Renal cortex interstitium (tissue), 11 donors: ENCODE results near the gene C1QTNF12. TPM values are rescaled to one million over a fixed set of nuclear protein-coding genes. Genes with fewer than 3 reads are reported as not detected.

Experiments
- DNase-seq, 11 donors: peaks; one replicate each; pipeline ENCODE4 v3.0.0-alpha.2; 2013; ENCODE audit warnings: low read depth in 9 of 11, low spot score in 4 of 11; ENCODE audit errors: extremely low read depth in 1 of 11
- polyA plus RNA-seq, 3 donors: library from polyadenylated mRNA; unstranded; fragments of 120-200 nt; gene quantifications; one replicate each; pipeline ENCODE4 v1.2.1, GENCODE V29; 2013; ENCODE audit not compliant: insufficient read length in 3 of 3

The C1QTNF12 gene
- polyA plus RNA-seq, 3 donors: 7.5 to 17.4 (median 12.2) TPM

DNA sequence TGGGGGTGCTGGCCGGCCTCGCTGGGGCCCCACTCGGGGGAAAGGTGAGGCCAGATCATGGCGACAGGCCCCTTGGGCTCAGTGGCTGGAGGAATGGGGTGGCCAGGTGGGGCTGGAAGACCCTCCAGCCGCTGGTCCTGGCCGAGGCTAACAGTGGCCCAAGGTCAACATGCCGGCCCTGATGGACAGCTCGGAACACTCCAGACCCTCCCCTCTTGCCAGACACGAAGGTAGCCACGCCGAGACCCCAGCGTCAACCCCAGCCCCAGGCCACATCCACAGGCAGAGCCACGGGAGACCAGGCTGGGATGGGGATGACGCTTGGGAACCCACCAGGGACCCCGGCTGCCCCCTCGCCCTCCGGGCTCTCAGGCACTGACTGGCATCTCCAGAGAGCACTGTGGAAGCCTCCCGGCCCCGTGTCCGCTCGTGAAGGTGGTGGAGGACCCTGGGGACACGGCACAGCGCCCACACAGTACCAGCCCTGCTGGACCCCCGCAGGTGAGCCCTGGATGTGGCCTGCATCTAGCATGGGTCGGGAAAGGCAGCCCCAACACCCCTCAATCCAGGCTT is 905 bp upstream of the C1QTNF12 start:
- DNase-seq: no peak

DNA sequence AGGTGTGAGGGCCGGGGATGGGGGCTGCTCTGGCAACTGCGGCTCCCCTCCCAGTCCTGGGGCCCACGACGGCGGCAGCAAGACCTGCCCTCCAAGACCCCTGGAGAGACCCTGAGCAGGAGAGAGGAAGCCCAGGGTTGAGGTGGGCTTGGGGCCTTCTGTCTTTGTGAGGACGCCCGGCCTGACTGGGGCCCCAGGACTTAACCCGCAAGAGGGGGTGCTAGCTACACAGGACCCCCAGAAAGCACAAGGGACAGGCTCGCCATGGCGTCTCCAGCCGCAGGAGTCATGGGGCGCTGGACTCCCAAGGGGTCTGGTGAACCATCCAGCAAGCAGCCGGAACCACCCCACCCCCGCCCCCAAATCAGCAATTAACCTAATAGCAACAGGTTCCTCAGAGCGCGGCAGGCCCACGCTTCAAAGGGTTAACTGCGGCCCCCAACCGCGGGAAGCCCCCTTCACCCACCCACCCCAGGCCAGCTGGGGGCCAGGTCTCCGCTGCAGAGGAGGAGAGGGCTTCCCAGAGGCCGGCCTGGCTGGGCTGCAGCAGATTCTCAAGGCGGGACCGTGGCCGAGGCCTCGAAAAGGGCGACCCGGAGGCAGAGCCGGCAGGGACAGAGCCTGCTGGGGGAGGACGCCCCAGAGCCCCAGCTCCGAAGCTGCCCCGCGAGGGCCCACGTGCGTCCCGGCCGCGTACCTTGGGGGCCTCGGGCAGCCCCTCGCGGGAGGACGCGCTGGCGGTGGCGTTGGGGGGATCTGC is 525 bp downstream of the C1QTNF12 start:
- DNase-seq: no peak

DNA sequence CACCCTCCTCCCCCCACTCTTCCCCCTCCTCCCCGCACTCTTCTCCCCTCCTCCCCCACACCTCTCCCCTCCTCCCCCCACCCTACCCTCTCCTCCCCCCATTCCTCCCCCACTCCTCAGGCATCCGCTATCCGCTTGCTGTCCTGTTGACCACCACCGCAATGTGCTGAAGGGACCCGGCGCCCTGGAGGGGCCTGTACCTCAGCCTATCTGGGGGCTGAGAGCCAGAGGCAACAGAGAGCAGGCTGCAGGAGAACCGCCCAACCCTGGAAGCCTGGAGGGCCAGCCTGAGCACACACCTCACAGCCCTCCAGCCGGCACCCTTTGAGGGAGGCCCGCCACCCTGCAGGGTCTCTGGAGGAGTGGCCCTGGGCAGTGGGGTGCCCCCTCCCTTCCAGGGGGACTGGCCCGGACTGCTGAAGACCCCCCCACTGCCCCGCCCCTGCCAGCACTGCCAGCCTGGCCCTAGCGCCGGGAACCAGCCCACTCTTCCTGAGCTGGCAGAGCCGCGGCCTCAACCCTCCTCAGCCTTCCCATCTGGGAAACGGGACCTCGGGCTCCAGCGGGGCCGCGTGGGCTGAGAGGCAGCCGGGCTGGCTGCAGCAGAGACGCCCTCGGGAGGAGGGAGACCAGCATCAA is 1.2 kb downstream of the C1QTNF12 start:
- no peak for DNase-seq

DNA sequence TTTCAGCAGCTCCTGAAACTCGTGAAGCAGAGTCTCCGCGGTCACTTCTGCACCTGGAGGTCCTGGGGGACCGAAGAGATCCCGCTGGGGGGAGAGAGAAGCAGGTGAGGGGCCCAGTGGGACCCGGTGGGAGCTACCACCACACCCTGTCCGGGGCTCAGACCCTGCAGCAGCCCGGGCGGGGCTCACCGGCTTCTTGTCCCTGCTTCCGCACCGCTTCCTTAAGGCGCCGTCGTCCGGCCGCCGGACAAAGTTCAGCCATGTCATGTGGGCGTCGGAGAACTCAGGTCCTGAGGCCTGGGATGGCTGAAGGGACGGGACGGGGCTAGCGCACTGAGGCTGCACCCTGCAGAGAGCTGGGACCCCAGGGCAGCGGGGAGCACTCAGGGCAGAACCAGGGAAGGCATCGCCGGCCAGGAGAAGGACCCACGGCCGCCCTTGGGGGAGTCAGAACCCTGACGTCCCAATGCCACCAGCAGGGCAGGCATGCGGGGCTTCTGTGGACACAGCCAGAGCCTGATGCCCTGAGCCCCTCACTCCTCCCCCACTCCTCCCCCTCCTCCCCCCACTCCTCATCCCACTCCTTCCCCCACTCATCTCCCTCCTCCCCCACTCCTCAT is 2.2 kb downstream of the C1QTNF12 start:
- DNase-seq: no peak

DNA sequence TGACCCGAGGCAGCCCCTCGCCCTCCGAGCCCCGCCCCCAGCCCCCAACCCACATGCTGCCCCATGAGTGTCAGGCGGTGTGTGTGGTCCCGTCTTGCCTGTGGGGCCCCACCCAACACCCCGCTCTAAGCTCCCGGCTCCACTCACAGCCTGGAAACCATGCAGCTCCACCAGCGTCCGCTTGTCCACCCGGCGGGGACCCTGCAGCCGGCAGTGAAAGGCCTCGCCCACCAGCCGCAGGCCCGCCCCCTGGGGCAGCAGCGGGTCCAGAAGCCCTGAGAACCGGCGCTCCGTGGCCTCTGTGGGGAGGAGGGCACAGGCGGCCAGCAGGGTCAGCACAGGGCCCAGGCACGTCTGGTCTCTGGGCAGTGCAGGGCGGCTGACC is 2.7 kb downstream of the C1QTNF12 start:
- DNase-seq: no peak

DNA sequence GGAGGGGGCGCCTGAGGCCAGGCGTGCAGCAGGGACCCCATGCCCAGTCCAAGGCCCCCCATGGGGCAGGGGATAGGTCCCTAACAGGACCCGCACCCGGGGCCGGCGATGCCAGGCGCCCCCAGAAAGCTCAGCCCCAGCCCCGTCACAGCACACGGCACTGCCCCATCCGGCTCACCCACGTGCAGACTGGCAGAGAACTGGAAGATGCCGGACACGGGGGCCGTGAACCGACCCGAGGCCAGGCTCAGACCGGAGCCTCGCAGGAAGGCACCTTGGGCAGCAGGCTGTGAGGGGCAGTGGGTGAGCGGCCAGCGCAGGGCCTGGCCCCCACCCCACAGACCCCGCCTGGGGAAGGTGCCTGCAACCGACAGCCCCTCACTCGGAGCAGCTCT is 3.3 kb downstream of the C1QTNF12 start:
- DNase-seq: no peak

DNA sequence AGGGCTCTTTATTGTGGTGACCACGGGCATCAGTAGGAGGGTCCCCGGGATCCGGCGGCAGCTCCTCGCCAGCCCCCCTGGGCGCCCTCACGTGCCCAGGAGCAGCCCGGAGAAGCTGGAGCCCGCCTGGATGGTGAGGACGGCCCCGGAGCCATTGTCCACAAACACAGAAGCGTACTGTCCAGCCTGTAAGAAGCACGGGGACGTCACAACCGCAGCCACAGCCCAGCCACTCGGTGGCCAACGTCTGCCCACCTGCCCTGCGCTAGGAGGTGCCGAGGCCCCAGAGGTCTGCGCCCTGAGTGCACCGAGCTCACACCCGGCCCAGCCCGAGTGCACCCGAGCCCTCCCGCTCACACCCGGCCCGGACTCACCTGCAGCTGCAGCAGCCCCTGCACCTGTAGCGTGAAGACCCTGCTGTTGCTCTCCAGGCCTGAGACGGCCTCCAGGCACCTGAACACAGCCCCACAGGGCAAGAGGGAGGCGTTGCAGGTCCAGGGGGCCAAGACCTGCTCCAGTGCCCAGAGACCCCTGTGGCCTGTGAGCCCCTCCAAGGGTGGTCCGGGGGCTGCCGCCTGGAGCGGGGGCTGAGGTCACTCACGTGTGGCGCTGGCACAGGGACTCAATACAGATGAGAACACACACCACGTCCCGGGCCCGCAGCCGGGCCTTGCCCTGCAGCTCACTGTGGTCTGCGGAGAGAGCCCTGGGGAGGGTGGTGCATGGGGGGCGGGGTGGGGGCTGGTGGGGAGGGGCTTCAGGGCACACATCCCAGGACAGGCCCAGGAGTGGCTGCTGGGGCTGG is 3.9 kb downstream of the C1QTNF12 start:
- DNase-seq: no peak

DNA sequence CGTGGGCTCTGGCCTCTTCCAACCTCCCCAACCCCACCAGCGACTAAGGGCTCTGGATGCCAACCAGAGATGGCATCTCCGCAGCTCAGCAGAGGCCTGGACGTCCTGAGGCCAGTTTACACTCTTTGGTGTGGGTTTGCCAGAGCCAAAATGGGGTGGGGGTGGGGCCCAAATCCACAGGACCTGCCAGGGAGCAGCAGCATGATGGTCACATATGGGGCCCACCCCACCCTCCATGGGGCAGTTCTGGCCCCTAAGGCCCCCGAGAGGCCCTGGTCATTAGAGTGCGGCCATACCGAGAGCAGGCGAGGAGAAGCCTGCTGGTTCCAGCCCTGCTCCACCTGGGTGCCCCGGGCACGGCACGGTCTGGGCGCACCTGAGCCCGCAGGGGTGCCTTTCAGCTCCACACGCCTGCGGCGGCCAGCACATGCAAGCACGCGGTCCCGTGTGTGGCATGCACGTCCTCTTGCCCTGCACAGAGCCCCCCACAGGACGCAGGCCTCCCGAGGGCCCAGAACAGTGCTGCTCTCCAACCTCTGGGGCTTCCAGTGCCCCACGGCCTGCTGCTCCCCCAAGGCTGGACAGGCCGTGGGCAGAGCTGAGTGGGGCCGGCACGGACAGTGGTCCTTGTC is 4.8 kb downstream of the C1QTNF12 start:
- DNase-seq: no peak

DNA sequence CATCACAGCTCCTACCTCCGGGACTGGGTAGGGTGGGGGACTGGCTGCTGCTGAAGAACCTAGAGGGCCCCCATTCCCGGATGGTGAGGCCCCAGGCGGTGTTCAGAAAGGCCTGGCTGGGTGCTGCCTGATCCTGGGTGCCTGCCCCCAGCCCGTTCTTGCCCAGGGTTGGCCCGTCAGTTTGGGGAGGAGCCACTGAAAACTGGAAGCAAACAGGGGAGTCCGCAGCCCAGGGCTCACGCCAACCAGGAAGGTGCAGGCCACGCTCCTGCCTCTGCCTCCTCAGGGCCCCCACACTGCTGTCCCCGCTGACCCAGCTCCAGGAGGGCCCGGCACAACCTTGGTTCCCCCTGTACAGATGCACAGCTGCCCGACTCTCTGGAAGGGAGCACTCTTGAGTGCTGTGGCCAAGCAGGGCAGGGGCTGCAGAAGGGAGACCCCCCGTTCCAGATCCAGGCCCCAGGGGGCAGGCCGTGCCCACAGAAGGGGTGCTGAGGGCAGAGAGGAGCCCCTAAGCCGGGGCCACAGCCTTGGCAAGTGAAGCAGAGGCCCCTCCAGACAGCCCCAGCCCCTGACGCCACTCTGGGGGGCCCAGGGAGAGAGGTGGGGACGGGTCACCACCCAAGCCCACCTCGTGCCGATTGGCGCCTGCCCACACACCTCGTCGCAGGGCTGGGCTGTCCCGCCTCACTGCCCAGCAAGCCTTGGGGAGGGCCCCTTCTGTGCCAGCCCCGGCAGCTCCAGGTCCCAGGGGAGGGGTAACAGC is 5.5 kb downstream of the C1QTNF12 start:
- no peak for DNase-seq

DNA sequence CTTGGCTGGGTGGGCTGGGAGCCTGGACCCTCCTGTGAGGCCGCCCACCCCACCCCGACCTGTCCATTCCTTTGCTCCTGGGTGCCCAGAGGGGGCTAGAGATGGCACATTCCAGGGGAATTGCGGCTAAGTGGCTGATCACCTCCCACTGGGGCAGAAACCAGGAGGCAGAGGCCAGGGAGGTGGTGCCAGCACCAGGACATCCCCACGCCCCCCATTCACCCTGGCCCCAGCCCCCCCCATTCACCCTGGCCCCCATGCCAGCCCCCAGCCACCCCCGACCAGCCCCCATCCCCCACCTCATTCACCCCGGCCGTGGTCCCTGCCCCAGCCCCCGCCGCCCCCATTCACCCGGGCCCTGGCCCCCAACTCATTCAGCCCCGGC is 6.2 kb downstream of the C1QTNF12 start:
- DNase-seq: no peak

DNA sequence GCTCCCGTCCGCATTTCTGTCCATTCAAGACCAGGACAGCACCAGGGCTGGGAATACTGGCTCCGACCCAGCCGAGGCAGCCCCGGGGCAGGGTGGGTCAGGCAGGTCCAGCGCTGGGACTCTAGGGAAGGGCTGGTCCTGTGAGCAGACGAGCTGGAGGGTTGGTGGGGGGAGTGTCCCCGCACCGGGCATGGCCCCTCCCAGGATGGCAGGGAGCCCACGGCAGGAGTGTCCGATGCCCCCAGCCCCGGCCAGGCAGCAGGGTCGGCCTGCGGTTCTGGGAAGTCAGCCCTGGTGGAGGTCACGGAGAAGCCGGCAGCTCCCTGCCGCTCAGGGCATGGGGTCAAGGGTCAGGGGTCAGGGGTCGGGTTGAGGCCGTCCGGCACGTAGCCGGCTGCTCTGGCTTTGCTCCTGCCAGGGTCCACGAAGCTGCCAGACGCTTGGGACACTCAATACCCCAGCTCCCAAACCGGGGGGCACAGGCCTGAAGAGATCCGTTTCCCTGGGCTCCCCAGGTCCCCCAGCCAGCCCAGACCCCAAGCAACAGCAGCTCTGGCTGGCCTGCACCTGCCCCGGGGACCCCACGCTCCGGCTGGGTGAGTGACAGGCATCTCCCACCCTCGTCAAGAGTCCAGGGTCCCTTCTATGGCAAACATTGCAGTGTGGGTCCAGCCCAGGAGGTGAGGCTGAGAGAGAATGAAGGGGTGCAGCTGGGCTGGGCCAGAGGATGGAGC is 6.7 kb downstream of the C1QTNF12 start:
- DNase-seq: no peak

DNA sequence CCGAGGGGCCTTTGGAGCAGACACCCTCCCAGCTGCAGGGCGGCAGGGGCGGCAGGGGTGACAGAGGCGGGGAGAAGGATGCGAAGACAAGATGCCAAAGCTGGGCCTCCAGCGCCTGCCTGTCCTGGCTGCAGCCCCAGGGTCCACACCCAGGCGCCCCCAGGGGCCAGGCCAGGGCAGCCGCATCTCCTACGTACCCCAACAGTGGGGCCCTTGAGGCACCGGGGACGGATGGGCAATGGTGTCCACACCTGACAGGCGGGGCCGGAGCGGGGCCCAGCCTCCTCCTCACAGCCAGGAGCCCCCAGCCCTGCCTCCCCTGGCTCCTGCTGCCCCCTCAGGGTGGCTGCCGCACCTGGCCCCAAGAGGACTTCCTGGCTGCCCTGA is 7.3 kb downstream of the C1QTNF12 start:
- DNase-seq: no peak

DNA sequence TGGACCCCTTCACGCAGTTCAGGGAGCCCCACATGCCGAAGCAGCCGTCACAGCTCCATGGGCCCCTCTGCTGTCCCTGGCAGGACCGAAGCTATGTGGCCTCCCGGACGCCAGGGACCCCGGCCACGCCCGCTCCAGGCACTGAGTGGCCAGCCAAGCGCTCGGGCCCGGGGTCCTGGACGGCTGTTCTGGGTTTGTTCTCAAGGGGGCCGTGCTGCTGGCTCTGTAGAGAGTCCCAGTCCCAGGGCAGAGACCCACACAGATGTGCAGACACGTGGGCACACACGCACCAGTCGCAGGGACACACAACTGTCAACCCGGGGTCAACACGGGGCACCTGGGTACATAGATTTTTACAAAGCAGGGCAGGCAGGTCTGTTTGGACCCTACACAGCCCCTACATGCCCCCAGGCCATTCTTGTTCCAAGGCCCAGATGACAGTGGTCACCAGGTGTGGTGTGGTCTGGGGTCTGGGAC is 7.8 kb downstream of the C1QTNF12 start:
- no peak for DNase-seq

DNA sequence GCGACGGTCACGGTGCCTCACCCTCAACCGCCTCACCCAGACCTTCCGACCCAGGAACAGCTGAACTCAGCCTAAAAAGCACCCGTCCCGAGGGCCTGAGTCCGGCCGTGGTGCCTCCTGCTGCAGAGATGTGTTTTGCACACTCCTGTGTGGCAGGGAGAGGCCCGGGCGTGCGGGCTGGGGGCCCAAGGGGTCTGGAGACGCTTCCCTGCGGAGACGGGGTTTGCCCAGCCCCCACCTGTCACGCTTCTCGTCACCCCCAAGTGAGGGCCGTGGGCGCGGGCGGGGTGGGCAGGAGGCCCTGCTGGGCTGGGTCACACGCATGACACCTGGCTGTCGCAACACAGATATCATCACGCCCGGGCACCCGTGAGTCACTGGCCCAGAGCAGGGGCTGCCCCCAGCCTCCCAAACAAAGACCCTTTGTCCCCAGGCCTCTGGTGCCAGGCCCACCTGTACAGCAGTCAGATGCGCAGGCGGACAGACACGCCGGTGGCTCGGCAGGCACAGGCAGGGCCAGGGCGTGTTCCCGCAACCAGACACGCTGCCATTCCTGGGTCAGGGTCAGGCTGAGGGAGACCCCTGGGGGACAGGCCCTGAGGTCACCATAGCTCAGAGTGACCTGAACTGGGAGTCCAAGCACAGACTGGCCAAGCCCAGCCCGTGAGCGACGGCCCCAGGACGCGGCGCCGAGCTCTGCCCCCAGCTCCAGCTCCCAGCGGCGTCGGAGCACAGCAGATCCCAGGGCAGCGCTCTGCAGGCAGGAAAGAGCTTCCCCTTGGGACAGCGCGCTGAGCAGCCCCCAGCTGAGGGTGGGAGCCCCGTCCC is 8.4 kb downstream of the C1QTNF12 start:
- no peak for DNase-seq

DNA sequence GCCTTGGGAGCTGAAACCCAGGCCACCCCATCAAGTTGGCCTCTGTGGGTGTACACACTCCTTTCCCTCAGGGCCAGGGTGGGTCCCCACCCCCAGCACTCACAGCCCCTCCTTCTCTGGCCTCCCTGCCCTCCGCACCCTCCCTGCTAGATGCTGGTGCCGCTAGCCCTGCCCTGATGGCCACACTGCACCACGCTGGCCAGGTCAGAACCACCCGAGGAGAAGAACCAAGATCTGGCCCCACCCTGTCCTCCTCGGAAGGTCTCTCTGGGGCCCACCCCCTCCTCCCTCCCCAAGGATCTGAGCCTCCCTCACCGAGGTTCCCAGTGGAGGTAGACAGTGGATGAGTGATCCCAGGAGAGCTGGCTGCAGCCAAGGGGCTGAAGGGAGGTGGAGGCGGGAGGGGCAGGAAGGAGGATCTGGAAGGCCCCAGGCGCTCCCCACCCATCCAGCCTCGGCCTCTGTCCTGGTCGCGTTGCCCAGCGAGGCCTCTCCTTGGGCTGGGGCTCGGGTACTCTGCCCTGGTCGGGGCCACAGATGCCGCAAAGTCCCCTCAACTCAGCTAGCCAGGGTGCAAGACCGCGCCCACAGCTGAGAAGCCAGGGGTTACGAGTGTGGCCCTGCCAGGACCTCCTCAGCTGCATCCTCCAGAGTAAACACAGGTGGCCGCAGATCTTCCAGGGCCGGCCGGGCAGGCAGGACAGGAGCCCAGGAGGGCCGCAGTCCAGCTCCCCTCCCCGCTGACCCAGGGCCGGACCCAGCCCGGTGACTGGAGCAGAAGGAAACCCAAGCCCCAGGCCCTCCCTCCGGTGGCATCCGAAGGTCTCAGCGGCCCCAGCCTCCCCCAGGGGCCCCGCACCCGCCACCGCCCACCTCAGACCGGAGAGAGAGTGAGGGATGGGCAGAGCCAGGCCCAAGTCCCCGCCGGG is 9.3 kb downstream of the C1QTNF12 start:
- DNase-seq: no peak
